ENCODE results near the gene LIN7C. TPM values are rescaled to one million over a fixed set of nuclear protein-coding genes. Genes with fewer than 3 reads are reported as not detected.

The LIN7C gene
- total and polyA plus RNA-seq, 9 of the 15 experiments (the other 6 are each of a cell fraction or from before 2014, with no cell fraction given), result 10.8 to 52.7 (median 21.5) TPM

DNA sequence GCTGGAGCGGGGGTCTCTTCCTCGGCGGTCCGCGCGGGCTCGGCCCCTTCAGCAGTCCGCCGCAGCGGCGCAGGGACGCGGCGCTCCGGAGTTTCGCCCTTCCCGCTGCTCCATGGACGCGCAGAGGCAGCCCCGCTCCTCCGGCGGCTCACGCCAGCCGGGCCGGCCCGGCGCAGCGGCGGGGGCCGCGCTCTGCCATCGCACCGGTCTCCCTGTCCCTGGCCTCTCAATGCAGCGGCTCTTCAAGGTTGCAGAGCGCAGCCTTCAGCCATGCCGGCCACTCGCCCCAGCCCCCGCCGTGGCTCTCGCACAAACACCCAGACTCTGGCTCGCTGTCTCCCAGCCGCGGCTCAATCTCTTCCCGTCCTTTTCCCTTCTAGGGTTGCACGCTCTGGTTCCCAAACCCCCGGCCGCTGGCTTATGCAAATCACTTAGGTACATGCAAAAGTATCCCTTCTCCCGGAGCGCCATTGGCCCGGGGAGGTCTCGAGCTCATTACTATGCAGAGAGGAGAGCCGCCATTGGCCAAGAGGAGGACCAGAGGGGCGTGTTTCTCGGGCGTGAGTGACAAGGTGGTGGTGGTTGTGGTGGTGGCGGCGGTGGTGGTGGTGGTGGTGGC lies 34.1 kb downstream of the LIN7C start, which contains the start of gene LGR4 (continued):
- TF ChIP-seq PTBP1 (IDR thresholded peaks at IDR 0.05; ENCODE audit: low read depth, low read length) (no peak), LCOR (CRISPR knock-in tag; IDR thresholded peaks at IDR 0.05) (no peak), DMBX1 (CRISPR knock-in tag; IDR thresholded peaks at IDR 0.05; ENCODE audit: borderline replicate concordance) (no peak), ZNF780A (CRISPR knock-in tag; IDR thresholded peaks at IDR 0.05) (no peak), RAD51 (IDR thresholded peaks at IDR 0.05; ENCODE audit: borderline replicate concordance, low read depth) (no peak), SMARCB1 (IDR thresholded peaks at IDR 0.05; ENCODE audit: insufficient read length, low read depth) (no peak), PML (IDR thresholded peaks at IDR 0.05; ENCODE audit: low read length) (peak; percentile 32; the same call in 1 of the 2 replicates), PHF8 (IDR thresholded peaks at IDR 0.05; ENCODE audit: borderline replicate concordance, low read length) (peak; percentile 70; the same call in 1 of the 2 replicates), ZNF445 (CRISPR knock-in tag; IDR thresholded peaks at IDR 0.05; ENCODE audit: low read depth) (no peak), NCOA4 (IDR thresholded peaks at IDR 0.05; ENCODE audit: partially characterized antibody) (no peak), FOXM1 (IDR thresholded peaks at IDR 0.05; ENCODE audit: low read depth) (no peak), FOXM1 (CRISPR knock-in tag; IDR thresholded peaks at IDR 0.05; ENCODE audit: low read depth) (no peak), SP1 (CRISPR knock-in tag; IDR thresholded peaks at IDR 0.05) (no peak), ZNF280B (CRISPR knock-in tag; IDR thresholded peaks at IDR 0.05) (no peak)
- TF ChIP-seq, protein P1, sequence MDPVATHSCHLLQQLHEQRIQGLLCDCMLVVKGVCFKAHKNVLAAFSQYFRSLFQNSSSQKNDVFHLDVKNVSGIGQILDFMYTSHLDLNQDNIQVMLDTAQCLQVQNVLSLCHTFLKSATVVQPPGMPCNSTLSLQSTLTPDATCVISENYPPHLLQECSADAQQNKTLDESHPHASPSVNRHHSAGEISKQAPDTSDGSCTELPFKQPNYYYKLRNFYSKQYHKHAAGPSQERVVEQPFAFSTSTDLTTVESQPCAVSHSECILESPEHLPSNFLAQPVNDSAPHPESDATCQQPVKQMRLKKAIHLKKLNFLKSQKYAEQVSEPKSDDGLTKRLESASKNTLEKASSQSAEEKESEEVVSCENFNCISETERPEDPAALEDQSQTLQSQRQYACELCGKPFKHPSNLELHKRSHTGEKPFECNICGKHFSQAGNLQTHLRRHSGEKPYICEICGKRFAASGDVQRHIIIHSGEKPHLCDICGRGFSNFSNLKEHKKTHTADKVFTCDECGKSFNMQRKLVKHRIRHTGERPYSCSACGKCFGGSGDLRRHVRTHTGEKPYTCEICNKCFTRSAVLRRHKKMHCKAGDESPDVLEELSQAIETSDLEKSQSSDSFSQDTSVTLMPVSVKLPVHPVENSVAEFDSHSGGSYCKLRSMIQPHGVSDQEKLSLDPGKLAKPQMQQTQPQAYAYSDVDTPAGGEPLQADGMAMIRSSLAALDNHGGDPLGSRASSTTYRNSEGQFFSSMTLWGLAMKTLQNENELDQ (CRISPR knock-in tag; IDR thresholded peaks at IDR 0.05; ENCODE audit: borderline replicate concordance), result no peak
- TF ChIP-seq, protein P2, sequence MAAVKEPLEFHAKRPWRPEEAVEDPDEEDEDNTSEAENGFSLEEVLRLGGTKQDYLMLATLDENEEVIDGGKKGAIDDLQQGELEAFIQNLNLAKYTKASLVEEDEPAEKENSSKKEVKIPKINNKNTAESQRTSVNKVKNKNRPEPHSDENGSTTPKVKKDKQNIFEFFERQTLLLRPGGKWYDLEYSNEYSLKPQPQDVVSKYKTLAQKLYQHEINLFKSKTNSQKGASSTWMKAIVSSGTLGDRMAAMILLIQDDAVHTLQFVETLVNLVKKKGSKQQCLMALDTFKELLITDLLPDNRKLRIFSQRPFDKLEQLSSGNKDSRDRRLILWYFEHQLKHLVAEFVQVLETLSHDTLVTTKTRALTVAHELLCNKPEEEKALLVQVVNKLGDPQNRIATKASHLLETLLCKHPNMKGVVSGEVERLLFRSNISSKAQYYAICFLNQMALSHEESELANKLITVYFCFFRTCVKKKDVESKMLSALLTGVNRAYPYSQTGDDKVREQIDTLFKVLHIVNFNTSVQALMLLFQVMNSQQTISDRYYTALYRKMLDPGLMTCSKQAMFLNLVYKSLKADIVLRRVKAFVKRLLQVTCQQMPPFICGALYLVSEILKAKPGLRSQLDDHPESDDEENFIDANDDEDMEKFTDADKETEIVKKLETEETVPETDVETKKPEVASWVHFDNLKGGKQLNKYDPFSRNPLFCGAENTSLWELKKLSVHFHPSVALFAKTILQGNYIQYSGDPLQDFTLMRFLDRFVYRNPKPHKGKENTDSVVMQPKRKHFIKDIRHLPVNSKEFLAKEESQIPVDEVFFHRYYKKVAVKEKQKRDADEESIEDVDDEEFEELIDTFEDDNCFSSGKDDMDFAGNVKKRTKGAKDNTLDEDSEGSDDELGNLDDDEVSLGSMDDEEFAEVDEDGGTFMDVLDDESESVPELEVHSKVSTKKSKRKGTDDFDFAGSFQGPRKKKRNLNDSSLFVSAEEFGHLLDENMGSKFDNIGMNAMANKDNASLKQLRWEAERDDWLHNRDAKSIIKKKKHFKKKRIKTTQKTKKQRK (IDR thresholded peaks at IDR 0.05; ENCODE audit: borderline replicate concordance, low read depth, low read length), result no peak
- TF ChIP-seq, protein P3, sequence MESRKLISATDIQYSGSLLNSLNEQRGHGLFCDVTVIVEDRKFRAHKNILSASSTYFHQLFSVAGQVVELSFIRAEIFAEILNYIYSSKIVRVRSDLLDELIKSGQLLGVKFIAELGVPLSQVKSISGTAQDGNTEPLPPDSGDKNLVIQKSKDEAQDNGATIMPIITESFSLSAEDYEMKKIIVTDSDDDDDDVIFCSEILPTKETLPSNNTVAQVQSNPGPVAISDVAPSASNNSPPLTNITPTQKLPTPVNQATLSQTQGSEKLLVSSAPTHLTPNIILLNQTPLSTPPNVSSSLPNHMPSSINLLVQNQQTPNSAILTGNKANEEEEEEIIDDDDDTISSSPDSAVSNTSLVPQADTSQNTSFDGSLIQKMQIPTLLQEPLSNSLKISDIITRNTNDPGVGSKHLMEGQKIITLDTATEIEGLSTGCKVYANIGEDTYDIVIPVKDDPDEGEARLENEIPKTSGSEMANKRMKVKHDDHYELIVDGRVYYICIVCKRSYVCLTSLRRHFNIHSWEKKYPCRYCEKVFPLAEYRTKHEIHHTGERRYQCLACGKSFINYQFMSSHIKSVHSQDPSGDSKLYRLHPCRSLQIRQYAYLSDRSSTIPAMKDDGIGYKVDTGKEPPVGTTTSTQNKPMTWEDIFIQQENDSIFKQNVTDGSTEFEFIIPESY (CRISPR knock-in tag; IDR thresholded peaks at IDR 0.05), result no peak
